Measurements from ENCODE around the gene MAGI1.

MAGI1 gene

GRCh38 chr3:65607101-65607500 is 431.6 kb downstream of the MAGI1 start:
- no peak for DNase-seq

DNA sequence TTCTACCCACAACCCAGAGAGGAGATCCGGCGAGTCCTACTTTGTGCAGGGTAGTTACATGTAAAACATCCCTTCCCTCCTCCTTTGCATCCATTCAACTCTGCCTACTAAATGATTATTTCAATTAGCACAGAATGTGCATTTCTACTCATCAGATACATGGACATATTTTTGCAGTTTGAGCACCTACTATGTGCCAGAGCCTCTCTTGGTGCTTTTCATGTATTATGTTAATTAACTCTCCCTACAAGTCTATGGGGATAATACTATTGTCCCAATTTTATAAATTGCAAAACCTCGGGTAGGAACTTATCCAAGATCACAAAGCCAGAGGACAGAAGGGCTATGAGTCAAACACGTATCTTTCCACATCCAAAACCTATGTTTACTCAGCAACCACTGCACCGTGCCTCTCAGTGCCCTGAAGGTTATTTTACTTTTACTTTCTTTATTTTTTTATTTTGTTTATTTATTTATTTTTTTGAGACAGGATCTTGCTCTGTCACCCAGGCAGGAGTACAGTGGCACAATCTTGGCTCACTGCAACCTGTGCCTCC is 432.8 kb downstream of the MAGI1 start:
- no peak for DNase-seq

DNA sequence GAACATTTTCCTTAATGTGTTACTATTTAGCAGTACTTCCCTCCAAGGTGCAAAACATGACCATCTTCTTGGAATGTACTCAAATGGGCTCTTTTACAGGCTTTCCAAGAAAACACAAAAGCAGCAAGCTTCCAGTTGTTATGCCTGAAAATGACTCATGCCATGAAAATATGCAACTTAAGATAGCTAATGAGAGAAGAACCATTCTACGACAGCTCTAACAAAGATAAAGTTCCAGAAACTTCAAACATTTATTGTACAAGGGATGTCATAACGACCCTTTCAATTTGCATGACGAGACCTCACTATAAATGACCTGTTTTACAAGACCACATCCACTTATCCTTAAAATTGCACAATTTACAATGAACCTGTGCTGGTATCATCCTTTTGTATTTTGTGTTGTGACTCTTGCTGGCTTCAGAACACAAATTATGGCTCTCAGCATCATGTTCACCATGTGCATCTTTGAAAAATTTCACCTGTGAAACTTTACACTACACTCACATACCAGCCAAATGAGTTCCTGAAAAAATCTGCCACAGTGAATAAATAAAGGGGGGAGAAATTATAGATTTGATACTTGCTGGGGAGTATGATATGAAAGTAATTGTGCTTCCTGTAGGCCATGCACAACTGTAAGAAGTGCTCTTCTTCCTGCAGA is 433.7 kb downstream of the MAGI1 start:
- DNase-seq = no peak

DNA sequence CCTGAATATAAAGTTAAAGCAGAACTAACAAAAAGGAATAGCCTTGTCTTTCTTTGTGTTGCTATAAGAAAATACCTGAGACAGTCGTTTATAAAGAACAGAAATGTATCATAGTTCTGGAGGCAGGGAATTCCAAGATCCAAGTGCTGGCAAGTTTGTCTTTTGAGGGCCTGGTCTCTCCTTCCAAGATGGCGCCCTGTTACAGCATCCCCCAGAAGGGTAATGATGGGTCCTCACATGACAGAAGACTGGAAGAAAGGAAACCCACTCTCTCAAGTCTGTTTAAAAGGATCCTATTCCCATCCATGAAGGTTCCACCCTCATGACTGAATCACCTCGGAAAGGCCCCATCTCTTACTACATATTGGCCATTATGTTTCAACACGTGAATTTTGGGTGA is 435.1 kb downstream of the MAGI1 start:
- DNase-seq = no peak

DNA sequence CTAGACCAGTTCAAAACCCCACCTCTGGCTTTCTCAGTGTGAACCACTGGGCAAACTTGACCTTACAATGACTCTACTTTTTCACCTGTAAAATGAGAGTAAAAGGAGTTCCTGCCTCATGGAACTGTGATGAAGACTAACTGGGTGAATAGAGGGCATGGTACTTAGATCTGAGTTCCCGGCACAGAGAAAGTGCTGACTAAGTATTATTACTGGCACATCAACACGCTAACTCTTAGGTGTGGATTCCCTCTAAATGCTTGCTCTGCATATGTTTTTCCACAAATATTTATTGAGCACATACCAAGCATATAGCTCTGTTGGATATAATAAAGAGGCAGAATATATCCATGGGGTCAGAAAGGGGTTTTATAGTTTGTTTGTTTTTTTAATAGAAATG is 437.8 kb downstream of the MAGI1 start:
- no peak for DNase-seq

- DNase-seq = no peak
These were observed 440.7 kb downstream of the MAGI1 start for GRCh38 chr3:65597952-65598413.

DNA sequence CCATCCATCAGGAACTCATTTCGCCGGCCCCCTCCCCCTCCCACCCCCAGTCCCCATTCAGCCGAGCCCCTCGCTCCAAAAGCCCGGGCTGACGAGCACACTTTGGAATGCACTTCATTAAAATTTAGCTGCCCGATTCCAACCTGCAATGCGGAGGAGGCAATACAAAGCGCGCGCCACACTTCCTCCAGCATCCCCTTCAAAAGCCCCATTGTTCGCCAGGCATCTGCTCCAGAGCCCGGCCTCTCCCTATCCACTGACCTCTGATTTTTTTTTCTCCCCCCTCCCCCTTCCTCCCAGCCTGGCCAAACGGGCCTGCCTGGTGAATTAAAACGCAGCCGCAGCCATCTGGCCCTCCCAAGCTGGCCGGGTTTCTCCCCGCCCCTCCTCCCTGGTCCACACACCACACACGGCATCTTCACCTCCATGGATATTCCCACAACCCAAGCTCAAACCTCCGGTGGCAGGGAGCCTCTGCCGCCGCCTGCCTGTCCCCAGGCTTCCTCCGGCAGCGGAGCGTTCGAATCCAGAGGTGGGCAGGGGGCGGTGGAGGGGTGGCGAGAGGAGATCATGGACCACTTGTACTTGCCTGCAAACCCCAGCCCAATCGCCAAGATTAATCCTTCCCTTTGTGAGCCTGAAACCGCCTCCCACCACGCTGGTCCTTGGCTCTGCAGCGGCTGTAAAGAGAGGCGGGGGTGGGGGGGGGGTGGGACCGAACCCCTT is 441.3 kb downstream of the MAGI1 start:
- DNase-seq = no peak

DNA sequence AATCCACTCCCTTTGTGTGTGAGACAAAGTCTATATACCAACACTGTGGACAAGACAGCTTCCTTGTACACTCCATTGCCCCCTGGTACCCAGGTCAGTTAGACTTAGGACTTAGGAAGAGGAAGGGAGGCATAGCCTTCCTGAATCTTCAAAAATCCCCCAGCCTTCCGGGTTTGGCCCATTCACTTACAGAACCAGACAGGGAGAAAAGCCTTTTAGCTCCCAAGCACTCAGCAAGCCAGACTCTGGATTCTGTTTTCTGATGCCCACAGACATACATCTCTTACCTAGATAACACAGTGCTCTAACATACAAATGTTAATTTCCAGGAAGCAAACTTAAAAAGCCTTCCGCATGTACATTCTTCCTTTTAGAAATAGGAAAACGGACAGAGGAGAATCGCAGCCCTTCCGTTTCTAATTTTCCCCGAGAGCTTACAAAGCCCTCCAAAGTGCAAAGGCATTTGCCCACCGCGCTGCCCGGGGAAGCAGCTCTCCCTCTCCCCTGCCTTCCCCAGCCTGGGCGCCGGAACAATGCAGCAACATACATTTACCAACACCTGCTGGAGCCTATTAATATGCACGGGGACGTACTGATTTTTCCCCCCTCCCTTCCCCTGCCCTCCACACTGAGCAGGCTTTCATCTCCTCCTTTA is 442.0 kb downstream of the MAGI1 start:
- no peak for DNase-seq

GRCh38 chr3:65596029-65596300 is 442.8 kb downstream of the MAGI1 start:
- no peak for DNase-seq

DNA sequence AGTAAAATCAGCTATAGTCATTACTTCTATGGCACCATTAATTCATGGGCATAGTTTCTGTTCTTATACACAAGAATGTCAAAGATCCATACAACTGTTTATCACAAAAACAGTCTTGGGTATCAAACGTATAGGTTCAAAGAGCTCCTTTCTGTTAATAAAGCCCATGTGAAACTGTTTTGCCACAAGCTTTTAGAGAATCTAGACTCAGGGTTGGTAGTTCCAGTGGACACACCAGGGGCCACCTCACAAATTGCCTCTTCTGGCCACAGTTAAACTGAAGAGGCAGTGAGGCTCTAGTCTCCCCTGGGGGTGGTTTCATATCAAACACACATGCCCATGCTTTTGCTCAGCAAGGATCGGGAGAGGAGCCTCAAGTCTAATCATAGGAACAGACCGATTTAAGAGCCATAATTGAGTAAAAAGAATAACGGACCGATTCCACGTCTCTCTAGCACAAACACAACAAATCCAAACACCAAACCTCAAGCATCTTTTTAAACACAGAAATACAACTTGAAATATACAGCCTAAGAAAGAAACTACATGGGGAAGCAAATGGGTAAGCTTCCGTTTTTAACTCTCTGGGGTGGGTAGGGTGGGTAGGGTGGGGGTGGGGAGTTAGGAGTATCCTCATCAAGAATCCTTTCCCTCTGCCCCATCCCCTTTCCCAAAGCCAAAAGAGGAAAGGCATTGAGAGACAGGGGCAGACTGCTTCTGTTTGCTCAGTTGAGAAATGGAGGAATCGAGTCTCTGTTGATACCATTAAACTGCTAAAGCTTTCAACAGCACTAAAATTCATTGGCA is 443.3 kb downstream of the MAGI1 start:
- no peak for DNase-seq

DNA sequence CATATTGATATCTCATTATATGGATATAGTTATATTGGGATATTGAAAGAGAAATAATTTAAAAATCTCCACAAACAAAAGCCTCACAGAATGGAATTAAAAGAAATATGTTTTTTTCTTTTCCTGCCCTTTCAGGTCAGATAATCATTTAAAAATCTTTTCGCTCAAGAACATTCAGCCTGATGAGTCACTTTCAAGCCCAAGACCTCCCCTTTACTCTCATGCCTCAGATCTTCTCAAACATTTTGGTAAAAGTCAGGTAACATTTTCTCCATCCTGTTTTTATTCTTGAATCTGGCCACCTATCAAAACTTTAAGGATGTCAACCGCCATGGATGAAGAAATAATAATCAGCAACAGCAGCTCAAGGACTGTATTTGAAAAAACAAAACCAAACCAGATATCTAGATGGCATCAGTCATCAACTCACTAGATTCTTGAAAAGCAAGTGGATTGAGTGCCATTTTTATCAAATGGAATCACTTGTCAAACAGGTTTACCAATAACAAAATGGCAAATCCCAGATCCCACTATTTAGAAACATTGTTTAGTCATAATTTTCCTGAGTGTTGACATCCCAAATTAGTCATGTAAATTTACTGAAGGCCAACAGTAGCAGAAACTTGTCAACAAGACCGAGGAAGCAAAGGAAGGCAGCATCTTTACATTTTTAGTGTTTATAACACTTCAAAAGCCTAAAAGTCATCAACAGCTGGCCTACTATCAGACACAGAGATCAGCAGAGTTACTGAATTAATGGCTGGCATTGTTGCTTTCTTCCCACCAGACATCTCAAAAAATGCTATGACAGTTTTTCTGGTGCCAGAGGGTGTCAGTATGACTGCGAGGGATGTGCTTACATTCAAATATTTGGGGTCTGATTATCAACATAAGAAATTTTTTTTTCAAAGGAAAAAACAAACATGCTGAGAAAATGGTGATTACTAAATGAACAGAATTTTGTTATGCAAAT is 444.7 kb downstream of the MAGI1 start:
- no peak for DNase-seq

DNA sequence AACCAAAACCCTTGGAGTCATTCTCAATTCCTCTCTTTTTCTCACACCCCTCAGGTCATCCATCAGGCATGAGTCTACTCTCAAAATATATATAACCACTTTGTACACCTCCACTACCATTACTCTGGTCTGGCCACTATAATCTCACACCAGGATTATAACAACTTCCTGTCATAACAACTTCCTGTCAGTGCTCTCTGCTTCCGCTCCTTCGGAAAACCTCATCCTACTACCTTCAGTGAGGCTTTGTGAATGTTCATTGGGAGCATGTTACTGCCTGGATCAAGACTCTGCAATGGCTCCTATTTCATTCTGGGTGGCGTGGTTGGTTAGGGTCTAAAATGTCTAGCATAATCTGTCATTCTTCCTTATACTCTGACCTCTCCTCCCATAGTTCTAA is 447.4 kb downstream of the MAGI1 start:
- no peak for DNase-seq

GRCh38 chr3:65588884-65589283 is 449.8 kb downstream of the MAGI1 start:
- DNase-seq = no peak

GRCh38 chr3:65587650-65588439 is 450.9 kb downstream of the MAGI1 start:
- DNase-seq = no peak

GRCh38 chr3:65584913-65585312 is 453.8 kb downstream of the MAGI1 start:
- DNase-seq = no peak

GRCh38 chr3:65584002-65584401 is 454.7 kb downstream of the MAGI1 start:
- DNase-seq = no peak

GRCh38 chr3:65583188-65583587 is 455.5 kb downstream of the MAGI1 start:
- no peak for DNase-seq

GRCh38 chr3:65582012-65582717 is 456.6 kb downstream of the MAGI1 start:
- no peak for DNase-seq

DNA sequence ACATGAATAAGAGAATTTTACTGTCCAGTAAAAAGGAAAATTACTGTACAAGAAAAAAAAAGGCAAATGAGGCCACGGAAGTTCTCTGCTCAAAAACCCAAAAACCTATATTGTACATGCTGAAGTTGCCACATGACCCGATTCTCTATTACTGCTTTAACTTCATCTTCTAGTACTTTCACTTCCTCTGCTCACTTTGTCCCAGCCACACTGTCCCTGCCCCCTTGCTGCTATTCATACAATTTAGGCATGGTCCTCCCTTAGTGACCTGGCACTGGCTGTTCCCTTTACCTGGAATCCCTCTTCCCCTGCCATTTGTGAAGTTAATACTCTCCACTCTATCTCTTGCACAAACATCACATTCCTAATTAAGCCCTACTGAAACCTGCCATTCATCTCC is 457.4 kb downstream of the MAGI1 start:
- no peak for DNase-seq

GRCh38 chr3:65578861-65579260 is 459.9 kb downstream of the MAGI1 start:
- no peak for DNase-seq

Data from cortex of kidney (tissue), 1 donor.